Thyroid gland (tissue), 4 donors: ENCODE data around the gene ARMCX4.

Experiments
- POLR2A ChIP-seq, 2 donors: fragments of 450-650 bp; IDR thresholded peaks; one replicate each; pipeline ENCODE4 v1.6.1; 2017; ENCODE audit warnings: antibody characterized with exemption in 2 of 2, mild to moderate bottlenecking in 2 of 2, moderate library complexity in 1 of 2
- TF ChIP-seq, protein P1 (sequence below), 6 experiments: fragments of 200-600 bp in 3 of 6; fragments of 450-650 bp in 3 of 6; sonication (generic) in 3 of 6; IDR thresholded peaks; one replicate each; pipeline ENCODE4 v1.5.1; 2016 to 2019; ENCODE audit warnings: antibody characterized with exemption in 6 of 6, mild to moderate bottlenecking in 2 of 6, inconsistent platforms in 1 of 6, moderate library complexity in 1 of 6

DNA sequence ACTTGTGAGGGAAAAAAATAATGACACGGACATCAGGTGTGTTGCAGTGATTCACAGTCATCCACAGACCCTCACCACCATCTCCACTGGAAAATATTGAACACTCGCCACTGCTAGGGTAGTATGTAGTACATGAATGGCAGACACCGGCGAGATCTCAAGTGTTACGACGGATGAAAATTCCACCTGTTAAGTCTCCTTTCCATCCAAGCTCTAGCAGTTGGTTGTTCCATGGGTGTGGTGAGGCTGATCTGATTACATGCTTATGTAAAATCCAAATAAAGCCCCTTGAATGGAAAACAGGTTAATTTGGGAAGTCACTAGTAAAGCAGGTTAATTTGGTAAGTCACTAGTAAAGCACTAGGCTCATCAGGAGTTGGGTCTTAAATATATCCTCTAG lies 1.1 kb upstream of the ARMCX4 start:
- no peak for TF ChIP-seq POLR2A (IDR thresholded peaks at IDR 0.05)
- TF ChIP-seq, protein P1, sequence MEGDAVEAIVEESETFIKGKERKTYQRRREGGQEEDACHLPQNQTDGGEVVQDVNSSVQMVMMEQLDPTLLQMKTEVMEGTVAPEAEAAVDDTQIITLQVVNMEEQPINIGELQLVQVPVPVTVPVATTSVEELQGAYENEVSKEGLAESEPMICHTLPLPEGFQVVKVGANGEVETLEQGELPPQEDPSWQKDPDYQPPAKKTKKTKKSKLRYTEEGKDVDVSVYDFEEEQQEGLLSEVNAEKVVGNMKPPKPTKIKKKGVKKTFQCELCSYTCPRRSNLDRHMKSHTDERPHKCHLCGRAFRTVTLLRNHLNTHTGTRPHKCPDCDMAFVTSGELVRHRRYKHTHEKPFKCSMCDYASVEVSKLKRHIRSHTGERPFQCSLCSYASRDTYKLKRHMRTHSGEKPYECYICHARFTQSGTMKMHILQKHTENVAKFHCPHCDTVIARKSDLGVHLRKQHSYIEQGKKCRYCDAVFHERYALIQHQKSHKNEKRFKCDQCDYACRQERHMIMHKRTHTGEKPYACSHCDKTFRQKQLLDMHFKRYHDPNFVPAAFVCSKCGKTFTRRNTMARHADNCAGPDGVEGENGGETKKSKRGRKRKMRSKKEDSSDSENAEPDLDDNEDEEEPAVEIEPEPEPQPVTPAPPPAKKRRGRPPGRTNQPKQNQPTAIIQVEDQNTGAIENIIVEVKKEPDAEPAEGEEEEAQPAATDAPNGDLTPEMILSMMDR (IDR thresholded peaks at IDR 0.05) = no peak
